ENCODE results near the gene E4F1. TPM values are rescaled to one million over a fixed set of nuclear protein-coding genes. Genes with fewer than 3 reads are reported as not detected.

E4F1 gene
- total and polyA plus RNA-seq, 2 of the 13 experiments (the other 11 are each of a cell fraction or from before 2014, with no cell fraction given): 13.8 to 19.5 TPM

- in situ Hi-C loops (cut with HindIII; ENCODE audit: extremely low pct_ligation_motif_present, low pct_unique_long_range_greater_than_20kb): no loop called here
- POLR2A ChIA-PET: no interaction called here
- no peak overlapping the region for H3K9ac ChIP-seq (ENCODE audit: insufficient read depth, low read depth, low read length)
- no peaks in the 10 kb centered on the region for H3K27me3 ChIP-seq (ENCODE audit: control insufficient read depth in 1 of 2, insufficient read depth in 2 of 2, low read length in 2 of 2)
- 0 out of 2 replicates have a peak, but pooled peaks cover 2% of the 10 kb centered on the region for H4K20me1 ChIP-seq (ENCODE audit: insufficient read depth, low read length)
- peaks cover 22 to 39% of the 10 kb centered on the region in 2 experiments; a peak in 4 of 5 replicates for H3K36me3 ChIP-seq (replicated peaks in 1 of 2; ENCODE audit: control insufficient read depth in 1 of 2, insufficient read depth in 2 of 2, low read length in 2 of 2)
- peaks cover 16% of the 10 kb centered on the region for H3K4me1 ChIP-seq (ENCODE audit: insufficient read depth, low read length)
- DNase-seq (ENCODE audit: low spot score): no peak
- TF ChIP-seq ZZZ3 (CRISPR knock-in tag; IDR thresholded peaks at IDR 0.05; ENCODE audit: borderline replicate concordance): no peak
- TF ChIP-seq ZNF317 (CRISPR knock-in tag; IDR thresholded peaks at IDR 0.05): no peak
- TF ChIP-seq ZNF296 (CRISPR knock-in tag; conservative IDR thresholded peaks at IDR 0.05): no peak
- peak; percentile 61 for TF ChIP-seq AGO2 (optimal IDR thresholded peaks at IDR 0.05; ENCODE audit: low read depth, low read length)
- no peak for TF ChIP-seq PAX8 (CRISPR knock-in tag; IDR thresholded peaks at IDR 0.05; ENCODE audit: borderline replicate concordance)
- no peaks in the 10 kb centered on the region for H3K79me2 ChIP-seq (ENCODE audit: insufficient read depth, low read length)
- FAIRE-seq: no peak
- no peaks in the 10 kb centered on the region for H3K9me3 ChIP-seq (ENCODE audit: low read length)
- CTCF ChIA-PET (ENCODE audit: low intra/inter-chr PET ratio, low total read pairs): no interaction called here
- BruUV-seq (replicated peaks): no TSS peak
- 93% methylated on average over 6 of the region's 28 CpGs for WGBS (ENCODE audit: low lambda C conversion rate)
- no peak overlapping the region for H3K4me3 ChIP-seq (replicated peaks in 1 of 3; ENCODE audit: insufficient read depth in 1 of 3, low read depth in 2 of 3, low read length in 3 of 3)
- no peak overlapping the region for H3K27ac ChIP-seq (ENCODE audit: extremely low read length, insufficient read depth, low read length)
- no peak for ATAC-seq
- H3K4me2 ChIP-seq (ENCODE audit: low read depth, low read length): no peak overlapping the region
- no peak overlapping the region for H2AFZ ChIP-seq (ENCODE audit: low read length)
- intact Hi-C loops (cut with micrococcal nuclease; ENCODE audit: unreplicated experiment): no loop called here
Measured at GRCh38 chr16:2233046-2233775, 9.8 kb downstream of the E4F1 start.

GRCh38 chr16:2233872-2234812, 10.8 kb downstream of the E4F1 start:
- no peaks in the 10 kb centered on the region for H3K79me2 ChIP-seq (ENCODE audit: insufficient read depth, low read length)
- ATAC-seq (peak; percentile 1; the same call in 2 of the 3 replicates), FAIRE-seq (no peak), DNase-seq (ENCODE audit: low spot score) (no peak)
- H3K4me3 ChIP-seq (replicated peaks in 1 of 3; ENCODE audit: insufficient read depth in 1 of 3, low read depth in 2 of 3, low read length in 3 of 3): no peak overlapping the region
- intact Hi-C loops (cut with micrococcal nuclease; ENCODE audit: unreplicated experiment) (no loop called here), in situ Hi-C loops (cut with HindIII; ENCODE audit: extremely low pct_ligation_motif_present, low pct_unique_long_range_greater_than_20kb) (no loop called here)
- CTCF ChIA-PET (ENCODE audit: low intra/inter-chr PET ratio, low total read pairs): no interaction called here
- H3K4me2 ChIP-seq (ENCODE audit: low read depth, low read length): no peak overlapping the region
- POLR2A ChIA-PET: no interaction called here
- 100% methylated on average over 16 of the region's 51 CpGs for WGBS (ENCODE audit: low lambda C conversion rate)
- no TSS peak for BruUV-seq (replicated peaks)
- TF ChIP-seq AGO2 (optimal IDR thresholded peaks at IDR 0.05; ENCODE audit: low read depth, low read length) (peak; percentile 53), HNRNPL (IDR thresholded peaks at IDR 0.05; ENCODE audit: low read depth, low read length) (0 out of 2 replicates have a peak, but pooled peaks have one; percentile 41), YEATS2 (CRISPR knock-in tag; IDR thresholded peaks at IDR 0.05; ENCODE audit: borderline replicate concordance) (no peak), RBM22 (optimal IDR thresholded peaks at IDR 0.05; ENCODE audit: low read length) (peak; percentile 15), POLR2A (IDR thresholded peaks at IDR 0.05; ENCODE audit: insufficient read depth in 1 of 2, low read depth in 2 of 2, low read length in 2 of 2) (peak in 1 of 2 experiments; percentile 21; a peak in 1 of 4 replicates), ZBTB33 (CRISPR knock-in tag; IDR thresholded peaks at IDR 0.05) (0 out of 2 replicates have a peak, but pooled peaks have one; percentile 23), SMAD3 (CRISPR knock-in tag; IDR thresholded peaks at IDR 0.05) (no peak)
- H3K36me3 ChIP-seq (replicated peaks in 1 of 2; ENCODE audit: control insufficient read depth in 1 of 2, insufficient read depth in 2 of 2, low read length in 2 of 2): peaks cover 15 to 30% of the 10 kb centered on the region in 2 experiments; a peak in 4 of 5 replicates
- no peaks in the 10 kb centered on the region for H3K27me3 ChIP-seq (ENCODE audit: control insufficient read depth in 1 of 2, insufficient read depth in 2 of 2, low read length in 2 of 2)
- H3K9me3 ChIP-seq (ENCODE audit: low read length): no peaks in the 10 kb centered on the region
- no peak overlapping the region for H3K27ac ChIP-seq (ENCODE audit: extremely low read length, insufficient read depth, low read length)
- peaks cover 25% of the 10 kb centered on the region for H3K4me1 ChIP-seq (ENCODE audit: insufficient read depth, low read length)
- H4K20me1 ChIP-seq (ENCODE audit: insufficient read depth, low read length): 0 out of 2 replicates have a peak, but pooled peaks cover 2% of the 10 kb centered on the region
- no peak overlapping the region for H2AFZ ChIP-seq (ENCODE audit: low read length)
- H3K9ac ChIP-seq (ENCODE audit: insufficient read depth, low read depth, low read length): no peak overlapping the region
